ENCODE data around the gene MYO3A.

- TF ChIP-seq POLR2A (IDR thresholded peaks at IDR 0.05; ENCODE audit: low read depth, low read length), result no peak
- TF ChIP-seq CTCF (IDR thresholded peaks at IDR 0.05; ENCODE audit: extremely low read depth in 1 of 2, insufficient read depth in 1 of 2, low read depth in 1 of 2, low read length in 2 of 2), result no peak
- TF ChIP-seq MAX (IDR thresholded peaks at IDR 0.05; ENCODE audit: insufficient read depth, insufficient read length), result no peak
- TF ChIP-seq MYC (IDR thresholded peaks at IDR 0.05; ENCODE audit: low read depth, low read length), result no peak
Observed at GRCh38 chr10:26138613-26139012, 204.6 kb downstream of the MYO3A start.

Measured in endothelial cell of umbilical vein (primary cell).